Mucosa of descending colon (tissue), 3 donors: ENCODE measurements around the gene RNF113A. TPM values are rescaled to one million over a fixed set of nuclear protein-coding genes. Genes with fewer than 3 reads are reported as not detected.
A peak's percentile ranks its signal among the peaks of the same experiment; 100 is the strongest.
"Not testable (repeated sequence)": the region's sequence is repeated elsewhere in the genome, so short reads cannot be mapped to it uniquely, and the experiment has no call there.

Source experiments
- ATAC-seq: fragments of 200-7000 bp; cut with Tn5 transposase; one replicate; pipeline ENCODE4 v1.9.1; 2020; ENCODE audit warnings: mild to moderate bottlenecking, moderate library complexity
- DNase-seq, 3 donors: peaks; one replicate each; pipeline ENCODE4 v3.0.0-alpha.2; 2020
- H3K36me3 ChIP-seq: fragments of 200-600 bp; one replicate; pipeline ENCODE4 v1.8.0; 2021; ENCODE audit warnings: low read depth, mild to moderate bottlenecking
- H3K4me1 ChIP-seq: fragments of 200-600 bp; one replicate; pipeline ENCODE4 v1.8.0; 2021; ENCODE audit warnings: low read depth, mild to moderate bottlenecking
- H3K4me3 ChIP-seq: fragments of 200-600 bp; one replicate; pipeline ENCODE4 v1.8.0; 2021; ENCODE audit warnings: mild to moderate bottlenecking
- H3K9me3 ChIP-seq: fragments of 200-600 bp; one replicate; pipeline ENCODE4 v1.8.0; 2021; ENCODE audit warnings: mild to moderate bottlenecking
- CTCF ChIP-seq: fragments of 200-600 bp; IDR thresholded peaks from one replicate; pipeline ENCODE4 v1.8.0; 2022; ENCODE audit warnings: antibody characterized with exemption, mild to moderate bottlenecking
- intact Hi-C, 2 donors: fragments of 100-400 bp; cut with DNase I in 1 of 2; cut with micrococcal nuclease in 1 of 2; formaldehyde crosslinking; loops; one replicate each; pipeline versions ENCODE4 v1.11.0 to v1.11.1; 2022; cut with DNase I, micrococcal nuclease
- total RNA-seq, 3 donors: library from RNA; stranded (reverse); fragmentation: NEBNext Ultra II Directional in 2 of 3; extraction: Animal tissue kit (Norgen Biotek cat#: 25700) in 2 of 3; gene quantifications; one replicate each; pipeline versions ENCODE4 v1.2.1 to v1.2.4, GENCODE V29; 2021 to 2023
- donor health status: DM: no; HTN: no; CAD: no; lungs with moderate emphysema.
- donor health status: DM: no; HTN: no; CAD: no.
- donor health status: DM: no; HTN: yes; CAD: no.

The RNF113A gene
- total RNA-seq, 3 donors from 2014 or later = 12.2 to 13.5 (median 12.6) TPM

GRCh38 chrX:119853444-119853843, 18.1 kb downstream of the RNF113A start:
- intact Hi-C loops = no loop called here
- no peak for ATAC-seq

GRCh38 chrX:119852382-119853353, 18.9 kb downstream of the RNF113A start, which contains the start of gene UPF3B:
Gene UPF3B (minus strand): TSS chrX:119852963. CDS start chrX:119852928, 35 bp downstream.
- no peak for TF ChIP-seq CTCF
- peak; percentile 99 for ATAC-seq
- intact Hi-C loops = no loop called here
- Histone ChIP-seq H3K4me3 (peak within 1 kb of the TSS; percentile 32), H3K4me1 (no peaks in the 10 kb centered on the region), H3K9me3 (no peaks in the 10 kb centered on the region), H3K36me3 (no peaks in the 10 kb centered on the region)
- peak; percentile 94 to 97 (median 94) for DNase-seq

More at GRCh38 chrX:119853444-119853843, 18.1 kb downstream of the RNF113A start:
- H3K4me3 ChIP-seq = no peak overlapping the region
- DNase-seq = peak in 2 of 3 donors; percentile 27 to 39
- no peaks in the 10 kb centered on the region for H3K4me1 ChIP-seq
- TF ChIP-seq CTCF = no peak
- no peaks in the 10 kb centered on the region for H3K9me3 ChIP-seq
- H3K36me3 ChIP-seq = no peaks in the 10 kb centered on the region

- H3K4me1 ChIP-seq = no peaks in the 10 kb centered on the region
- no peak for TF ChIP-seq CTCF
- ATAC-seq = no peak
- intact Hi-C loops = no loop called here
- no peak overlapping the region for H3K4me3 ChIP-seq
- H3K36me3 ChIP-seq = no peaks in the 10 kb centered on the region
- no peaks in the 10 kb centered on the region for H3K9me3 ChIP-seq
- DNase-seq = no peak
These were observed 37.6 kb downstream of the RNF113A start for GRCh38 chrX:119833905-119834304.

GRCh38 chrX:119828446-119828845, 43.1 kb downstream of the RNF113A start:
- ATAC-seq = no peak

GRCh38 chrX:119826399-119826959, 45.1 kb downstream of the RNF113A start:
- DNase-seq (no peak), ATAC-seq (peak; percentile 40)
- Histone ChIP-seq H3K36me3 (no peaks in the 10 kb centered on the region), H3K4me1 (no peaks in the 10 kb centered on the region), H3K4me3 (no peak overlapping the region), H3K9me3 (no peaks in the 10 kb centered on the region)
- intact Hi-C loops = no loop called here
- no peak for TF ChIP-seq CTCF

More at GRCh38 chrX:119828446-119828845, 43.1 kb downstream of the RNF113A start:
- Histone ChIP-seq H3K4me1 (no peaks in the 10 kb centered on the region), H3K36me3 (no peaks in the 10 kb centered on the region), H3K9me3 (no peaks in the 10 kb centered on the region), H3K4me3 (no peak overlapping the region)
- TF ChIP-seq CTCF = no peak
- intact Hi-C loops = no loop called here
- no peak for DNase-seq

- ATAC-seq, H3K4me3 ChIP-seq, DNase-seq, H3K36me3 ChIP-seq, intact Hi-C loops, H3K4me1 ChIP-seq, H3K9me3 ChIP-seq: not testable (repeated sequence)
These were observed 47.3 kb downstream of the RNF113A start for GRCh38 chrX:119824221-119824620.

- H3K9me3 ChIP-seq, DNase-seq, H3K36me3 ChIP-seq, H3K4me1 ChIP-seq, intact Hi-C loops, H3K4me3 ChIP-seq: not testable (repeated sequence)
- peak; percentile 65 for ATAC-seq
These were observed 49.8 kb downstream of the RNF113A start for GRCh38 chrX:119821703-119822102.
